IMR-90 (cell line): ENCODE data around the gene ZNF750.

Experiments used
- CTCF ChIP-seq: conservative IDR thresholded peaks from 2 replicates; pipeline ENCODE4 v1.5.1; 2012; ENCODE audit warnings: mild to moderate bottlenecking, low read depth, low read length, improper control_type of control experiment
- POLR2A ChIP-seq: IDR thresholded peaks from 2 replicates; pipeline ENCODE4 v1.6.1; 2012; ENCODE audit warnings: mild to moderate bottlenecking, low read depth, low read length
- RFX5 ChIP-seq: IDR thresholded peaks from 2 replicates; pipeline ENCODE4 v1.8.0; 2012; ENCODE audit warnings: low read depth, mild to moderate bottlenecking, low read length, moderate library complexity
- USF2 ChIP-seq: fragments of 150-350 bp; IDR thresholded peaks from 2 replicates; pipeline ENCODE4 v1.6.1; 2017; ENCODE audit warnings: mild to moderate bottlenecking, antibody characterized with exemption, low read length, low read depth

DNA sequence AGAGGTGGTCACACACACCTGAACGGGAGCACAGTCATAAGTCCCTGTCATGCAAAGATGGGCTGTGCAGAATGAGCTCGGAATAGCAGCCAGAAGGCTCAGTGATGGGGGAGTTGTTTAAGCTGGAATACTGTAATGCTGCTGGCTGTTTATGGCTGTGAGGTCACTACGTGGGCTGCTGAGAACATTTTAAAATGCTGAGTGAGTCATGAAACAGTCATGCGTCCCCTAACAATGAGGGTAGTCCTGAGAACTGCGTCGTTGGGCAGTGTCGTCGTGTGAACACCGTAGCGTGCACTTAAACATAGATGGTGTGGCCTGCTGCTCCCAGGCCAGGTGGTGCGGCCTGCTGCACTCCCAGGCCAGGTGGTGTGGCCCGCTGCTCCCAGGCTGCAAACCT, 48.3 kb downstream of the ZNF750 start:
- TF ChIP-seq RFX5 (no peak), USF2 (peak; percentile 5; the same call in 1 of the 2 replicates), CTCF (no peak), POLR2A (no peak)
